Measurements from ENCODE around the gene PLOD3.
A peak's percentile ranks its signal among the peaks of the same experiment; 100 is the strongest.
"Not testable (repeated sequence)": the region's sequence is repeated elsewhere in the genome, so short reads cannot be mapped to it uniquely, and the experiment has no call there.

Gene PLOD3

GRCh38 chr7:101210143-101210542, 7.2 kb downstream of the PLOD3 start:
- no peak for DNase-seq (ENCODE audit: low read depth)

- no peak for DNase-seq (ENCODE audit: low read depth)
These were observed 8.6 kb downstream of the PLOD3 start for GRCh38 chr7:101208794-101209193.

- DNase-seq (ENCODE audit: low read depth) = no peak
These were observed 9.9 kb downstream of the PLOD3 start for GRCh38 chr7:101207459-101207858.

GRCh38 chr7:101206665-101207042, 10.7 kb downstream of the PLOD3 start:
- no peak for DNase-seq (ENCODE audit: low read depth)

- DNase-seq (ENCODE audit: low read depth) = no peak
These were observed 11.3 kb downstream of the PLOD3 start for GRCh38 chr7:101205901-101206664.

GRCh38 chr7:101203740-101204738, 13.3 kb downstream of the PLOD3 start:
- not testable (repeated sequence) for DNase-seq (ENCODE audit: low read depth)

GRCh38 chr7:101202603-101202918, 14.8 kb downstream of the PLOD3 start:
- no peak for DNase-seq (ENCODE audit: low read depth)

- no peak for DNase-seq (ENCODE audit: low read depth)
These were observed 15.4 kb downstream of the PLOD3 start for GRCh38 chr7:101201695-101202602.

GRCh38 chr7:101200862-101201599, 16.4 kb downstream of the PLOD3 start, which contains the start of gene MOGAT3:
Gene MOGAT3, minus strand, starts transcription at chr7:101201036. Its CDS starts 182 bp downstream, at chr7:101200854.
- DNase-seq (ENCODE audit: low read depth) = no peak

GRCh38 chr7:101200504-101200861, 16.9 kb downstream of the PLOD3 start:
- no peak for DNase-seq (ENCODE audit: low read depth)

- DNase-seq (ENCODE audit: low read depth) = not testable (repeated sequence)
These were observed 17.9 kb downstream of the PLOD3 start for GRCh38 chr7:101199522-101199921.

GRCh38 chr7:101198476-101198875, 18.9 kb downstream of the PLOD3 start:
- no peak for DNase-seq (ENCODE audit: low read depth)

- DNase-seq (ENCODE audit: low read depth) = no peak
These were observed 19.4 kb downstream of the PLOD3 start for GRCh38 chr7:101197991-101198390.

GRCh38 chr7:101195884-101196283, 21.5 kb downstream of the PLOD3 start:
- no peak for DNase-seq (ENCODE audit: low read depth)

GRCh38 chr7:101189109-101189508, 28.3 kb downstream of the PLOD3 start:
- no peak for DNase-seq (ENCODE audit: low read depth)

GRCh38 chr7:101186844-101187428, 30.4 kb downstream of the PLOD3 start:
- DNase-seq (ENCODE audit: low read depth) = no peak

- DNase-seq (ENCODE audit: low read depth) = no peak
These were observed 31.2 kb downstream of the PLOD3 start for GRCh38 chr7:101186194-101186593.

GRCh38 chr7:101185258-101185839, 32.0 kb downstream of the PLOD3 start:
- DNase-seq (ENCODE audit: low read depth) = peak; percentile 62

- no peak for DNase-seq (ENCODE audit: low read depth)
These were observed 37.1 kb downstream of the PLOD3 start, which contains the start of gene NAT16 for GRCh38 chr7:101180130-101180755. Gene NAT16, minus strand, starts transcription at chr7:101180293. Its CDS starts 5,486 bp downstream, at chr7:101174807.

- DNase-seq (ENCODE audit: low read depth) = no peak
These were observed 37.7 kb downstream of the PLOD3 start for GRCh38 chr7:101179713-101180112.

Measured in iris pigment epithelial cell (primary cell).